CD8-positive, alpha-beta memory T cell (primary cell): ENCODE results near the gene THPO. TPM values are rescaled to one million over a fixed set of nuclear protein-coding genes. Genes with fewer than 3 reads are reported as not detected.
A peak's percentile ranks its signal among the peaks of the same experiment; 100 is the strongest.

ENCODE experiments used
- CTCF ChIA-PET: fragments of 350-600 bp; sonication (Branson Sonifier 250); formaldehyde crosslinking; loops from one replicate; lab custom pipeline; 2021; ENCODE audit warnings: antibody characterized with exemption; lab: Charles Lee
- POLR2A ChIA-PET: fragments of 350-600 bp; sonication (Branson Sonifier 250); formaldehyde crosslinking; loops from one replicate; lab custom pipeline; 2021; ENCODE audit warnings: antibody characterized with exemption; lab: Charles Lee
- DNase-seq, 5 donors: peaks; one replicate each; pipeline versions ENCODE4 v3.0.0 to v3.0.0-alpha.2; 2020 to 2022; ENCODE audit warnings: mixed read lengths in 1 of 5
- H3K27ac ChIP-seq: one replicate; pipeline ENCODE4 v1.7.0; 2013; ENCODE audit warnings: low read depth, mild to moderate bottlenecking, low read length, moderate library complexity
- H3K27me3 ChIP-seq: 2 replicates; pipeline ENCODE4 v1.7.0; 2013; ENCODE audit warnings: low read length, mild to moderate bottlenecking; ENCODE audit not compliant: insufficient read depth, poor library complexity, severe bottlenecking
- H3K36me3 ChIP-seq: 2 replicates; pipeline ENCODE4 v1.7.0; 2013; ENCODE audit warnings: mild to moderate bottlenecking, low read length, moderate library complexity; ENCODE audit not compliant: insufficient read depth
- H3K4me1 ChIP-seq: 2 replicates; pipeline ENCODE4 v1.7.0; 2013; ENCODE audit warnings: mild to moderate bottlenecking, low read length, moderate library complexity; ENCODE audit not compliant: insufficient read depth
- H3K4me3 ChIP-seq: 2 replicates; pipeline ENCODE4 v1.7.0; 2013; ENCODE audit warnings: mild to moderate bottlenecking, low read length
- H3K9me3 ChIP-seq: 2 replicates; pipeline ENCODE4 v1.7.0; 2013; ENCODE audit warnings: mild to moderate bottlenecking, low read length
- H3K27ac Mint-ChIP-seq, 8 donors: one replicate each; pipeline ENCODE4 v1.8.0; 2020 to 2021; ENCODE audit warnings: mixed read lengths in 8 of 8, mild to moderate bottlenecking in 6 of 8, inconsistent platforms in 3 of 8, moderate library complexity in 3 of 8
- H3K27me3 Mint-ChIP-seq, 2 donors: one replicate each; pipeline ENCODE4 v1.8.0; 2020 to 2021; ENCODE audit warnings: mixed read lengths in 2 of 2, mild to moderate bottlenecking in 1 of 2, moderate library complexity in 1 of 2
- H3K36me3 Mint-ChIP-seq, 3 donors: one replicate each; pipeline ENCODE4 v1.8.0; 2020 to 2021; ENCODE audit warnings: mixed read lengths in 3 of 3, inconsistent platforms in 1 of 3, mild to moderate bottlenecking in 1 of 3
- H3K4me1 Mint-ChIP-seq, 3 donors: one replicate each; pipeline ENCODE4 v1.8.0; 2020 to 2021; ENCODE audit warnings: mixed read lengths in 3 of 3, inconsistent platforms in 1 of 3, mild to moderate bottlenecking in 1 of 3
- H3K4me3 Mint-ChIP-seq, 7 donors: one replicate each; pipeline ENCODE4 v1.8.0; 2020 to 2021; ENCODE audit warnings: mixed read lengths in 7 of 7, mild to moderate bottlenecking in 6 of 7, moderate library complexity in 4 of 7, inconsistent platforms in 2 of 7
- H3K9me3 Mint-ChIP-seq, 5 donors: one replicate each; pipeline ENCODE4 v1.8.0; 2020 to 2022; ENCODE audit warnings: mixed read lengths in 5 of 5, mild to moderate bottlenecking in 3 of 5, moderate library complexity in 2 of 5, inconsistent platforms in 1 of 5
- polyA plus RNA-seq: library from polyadenylated mRNA; unstranded; fragments of 300-500 nt; fragmentation: Illumina TruSeq; gene quantifications from one replicate; pipeline ENCODE4 v1.2.3, GENCODE V29; 2021
- total RNA-seq, 2 experiments: library from RNA; stranded (reverse); gene quantifications; one replicate each; pipeline ENCODE4 v1.2.3, GENCODE V29; 2021

The THPO gene
- total RNA-seq, result not detected
- polyA plus RNA-seq, result not detected

DNA sequence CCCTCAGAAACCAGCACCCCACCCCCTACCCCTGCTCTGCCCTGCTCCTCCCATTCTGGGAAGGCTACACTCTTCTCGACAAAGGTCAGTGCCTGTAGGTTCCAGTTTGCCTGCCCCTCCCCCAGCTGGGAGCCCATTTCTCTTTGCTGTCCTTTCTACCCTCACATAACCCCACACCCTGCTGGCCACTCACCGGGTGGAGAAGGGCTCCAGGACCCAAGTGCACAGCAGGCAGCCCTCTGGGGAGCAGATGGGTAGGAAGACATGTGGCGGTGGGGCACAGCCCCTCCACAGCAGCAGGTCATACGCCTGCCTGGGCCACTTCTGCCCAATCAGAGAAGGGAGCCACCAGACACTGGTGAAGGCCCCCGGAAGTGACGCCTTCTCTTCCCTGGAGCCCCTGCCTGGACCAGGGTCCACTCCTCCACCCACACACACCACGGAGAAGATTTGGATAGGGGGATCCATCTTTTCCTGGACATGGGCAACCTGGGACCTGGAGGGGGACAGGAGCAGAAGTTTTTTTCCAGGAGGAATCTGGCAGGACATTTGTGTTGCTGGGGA is at the start of gene THPO:
Gene THPO, minus strand, starts transcription at position 326 of the 564 bp plus-strand sequence. CDS start 1,948 bp downstream, outside the sequence.
- POLR2A ChIA-PET, result no interaction called here
- CTCF ChIA-PET, result interaction anchor here (0.5 to 1.5 kb wide), 2 partner anchors 24 to 95 kb away, joined by 3 to 4 read pairs; no protein-coding TSS in a partner anchor
- Mint-ChIP-seq H3K27me3 (peaks cover 40 to 68% of the 10 kb centered on the region in 2 donors), H3K27ac (no peak within 1 kb of the TSS), H3K4me3 (peak within 1 kb of the TSS; percentile 68 to 88 (median 71)), H3K9me3 (no peaks in the 10 kb centered on the region), H3K4me1 (peaks cover 5 to 21% (median 9%) of the 10 kb centered on the region in 3 donors), H3K36me3 (peaks cover 0 to 2% (median 0%) of the 10 kb centered on the region in 3 donors)
- no peak for DNase-seq
- H3K27ac ChIP-seq, result no peak within 1 kb of the TSS
- H3K9me3 ChIP-seq, result no peaks in the 10 kb centered on the region
- H3K4me3 ChIP-seq, result no peak within 1 kb of the TSS
- H3K27me3 ChIP-seq, result peaks cover 33% of the 10 kb centered on the region
- no peaks in the 10 kb centered on the region for H3K36me3 ChIP-seq
- H3K4me1 ChIP-seq, result peaks cover 10% of the 10 kb centered on the region

DNA sequence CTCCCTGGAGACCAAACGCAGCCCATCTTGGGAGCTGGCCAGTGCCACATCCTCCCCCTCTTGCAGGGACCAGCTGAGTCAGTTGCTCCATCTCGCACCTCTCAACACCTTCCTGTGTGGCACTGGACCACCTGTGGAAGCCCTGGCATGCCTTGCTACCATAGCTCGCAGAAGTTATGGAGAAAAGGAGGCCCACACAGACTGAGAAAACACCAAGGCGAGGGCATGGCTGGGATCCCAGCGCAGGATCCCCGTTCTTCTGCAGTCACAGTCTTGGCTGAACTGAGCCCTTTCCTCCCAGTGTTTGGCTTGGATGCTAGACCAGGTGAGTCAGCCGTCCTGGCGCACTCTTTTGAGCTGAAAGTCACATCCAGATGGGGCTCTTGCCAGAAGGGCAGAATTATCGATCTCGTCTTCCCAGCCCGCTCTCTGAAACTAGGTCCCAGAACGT is 48.7 kb upstream of the THPO start:
- CTCF ChIA-PET, result no interaction called here
- H3K4me3 Mint-ChIP-seq, result no peak overlapping the region

DNA sequence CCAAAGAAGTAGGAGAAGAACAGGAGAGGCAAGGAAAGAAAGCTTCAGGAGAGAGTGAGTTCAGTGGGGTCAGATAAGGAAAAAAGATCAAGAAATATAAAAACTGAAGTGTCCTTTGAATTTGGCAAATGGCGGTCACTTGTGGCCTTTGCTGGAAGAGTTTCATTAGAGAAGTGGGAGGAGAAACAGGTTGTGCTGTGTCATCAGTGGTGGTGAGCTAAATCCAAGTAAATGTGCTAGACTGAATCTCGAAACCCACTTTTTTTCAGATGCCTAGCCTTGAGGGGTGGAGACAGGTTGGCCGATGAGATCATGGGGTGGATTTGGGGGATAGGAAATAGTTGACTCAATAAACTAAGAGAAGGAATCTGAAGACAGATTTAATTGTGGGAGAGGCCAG is 45.6 kb upstream of the THPO start:
- H3K27me3 ChIP-seq, result no peaks in the 10 kb centered on the region
- POLR2A ChIA-PET, result no interaction called here
- H3K36me3 ChIP-seq, result no peaks in the 10 kb centered on the region
- Mint-ChIP-seq H3K9me3 (no peaks in the 10 kb centered on the region), H3K4me3 (no peak overlapping the region), H3K4me1 (no peaks in the 10 kb centered on the region), H3K27me3 (peaks cover 14 to 20% of the 10 kb centered on the region in 2 donors), H3K36me3 (peaks cover 0 to 4% (median 0%) of the 10 kb centered on the region in 3 donors), H3K27ac (peak overlapping the region in 1 of 8 donors; percentile 7)
- H3K4me1 ChIP-seq, result no peaks in the 10 kb centered on the region
- H3K4me3 ChIP-seq, result no peak overlapping the region
- no peak for DNase-seq
- CTCF ChIA-PET, result interaction anchor here (1.0 to 1.5 kb wide), 2 partner anchors 90 to 116 kb away, joined by 3 to 4 read pairs; no protein-coding TSS in a partner anchor
- H3K27ac ChIP-seq, result no peak overlapping the region
- no peaks in the 10 kb centered on the region for H3K9me3 ChIP-seq

More for the DNA sequence above, 48.7 kb upstream of the THPO start:
- Mint-ChIP-seq H3K9me3 (peaks cover 0 to 4% (median 0%) of the 10 kb centered on the region in 5 donors), H3K4me1 (no peaks in the 10 kb centered on the region), H3K27ac (no peak overlapping the region), H3K27me3 (peaks cover 16 to 20% of the 10 kb centered on the region in 2 donors), H3K36me3 (peaks cover 0 to 4% (median 0%) of the 10 kb centered on the region in 3 donors)
- H3K4me1 ChIP-seq, result no peaks in the 10 kb centered on the region
- H3K4me3 ChIP-seq, result no peak overlapping the region
- no peaks in the 10 kb centered on the region for H3K36me3 ChIP-seq
- POLR2A ChIA-PET, result no interaction called here
- no peaks in the 10 kb centered on the region for H3K27me3 ChIP-seq
- no peak for DNase-seq
- H3K27ac ChIP-seq, result no peak overlapping the region
- H3K9me3 ChIP-seq, result no peaks in the 10 kb centered on the region

DNA sequence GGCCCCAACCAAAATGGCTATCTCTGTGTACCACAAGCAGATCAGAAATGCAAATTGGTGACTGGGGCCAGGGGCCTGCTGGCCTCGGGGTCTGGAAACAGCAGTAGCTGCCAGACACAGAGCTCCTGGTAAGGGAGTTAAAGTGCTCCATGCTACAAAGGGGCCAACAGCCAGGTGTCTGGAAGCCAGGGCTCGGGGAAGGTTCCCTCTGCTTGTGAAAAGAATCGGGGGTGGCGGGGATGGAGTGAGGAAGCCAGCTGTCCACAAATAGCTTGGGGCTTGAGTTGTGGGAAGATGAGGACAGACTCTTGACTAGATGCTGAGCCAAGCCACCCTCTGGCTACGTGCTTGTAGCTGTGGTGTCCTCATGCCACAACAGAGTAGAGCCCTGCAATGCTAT is 41.2 kb upstream of the THPO start:
- no peak overlapping the region for H3K27ac Mint-ChIP-seq
- H3K36me3 Mint-ChIP-seq, result peaks cover 0 to 2% (median 0%) of the 10 kb centered on the region in 3 donors
- no peaks in the 10 kb centered on the region for H3K36me3 ChIP-seq
- no peaks in the 10 kb centered on the region for H3K9me3 Mint-ChIP-seq
- DNase-seq, result no peak
- H3K4me3 Mint-ChIP-seq, result no peak overlapping the region
- ChIA-PET POLR2A (no interaction called here), CTCF (interaction anchor here (1.7 to 2.6 kb wide), 2 partner anchors 47 to 94 kb away, joined by 5 to 18 read pairs; no protein-coding TSS in a partner anchor)
- peaks cover 0 to 2% (median 0%) of the 10 kb centered on the region in 3 donors for H3K4me1 Mint-ChIP-seq
- no peaks in the 10 kb centered on the region for H3K9me3 ChIP-seq
- H3K27me3 Mint-ChIP-seq, result peaks cover 9 to 12% of the 10 kb centered on the region in 2 donors
- no peak overlapping the region for H3K4me3 ChIP-seq
- no peaks in the 10 kb centered on the region for H3K27me3 ChIP-seq
- no peak overlapping the region for H3K27ac ChIP-seq
- no peaks in the 10 kb centered on the region for H3K4me1 ChIP-seq

DNA sequence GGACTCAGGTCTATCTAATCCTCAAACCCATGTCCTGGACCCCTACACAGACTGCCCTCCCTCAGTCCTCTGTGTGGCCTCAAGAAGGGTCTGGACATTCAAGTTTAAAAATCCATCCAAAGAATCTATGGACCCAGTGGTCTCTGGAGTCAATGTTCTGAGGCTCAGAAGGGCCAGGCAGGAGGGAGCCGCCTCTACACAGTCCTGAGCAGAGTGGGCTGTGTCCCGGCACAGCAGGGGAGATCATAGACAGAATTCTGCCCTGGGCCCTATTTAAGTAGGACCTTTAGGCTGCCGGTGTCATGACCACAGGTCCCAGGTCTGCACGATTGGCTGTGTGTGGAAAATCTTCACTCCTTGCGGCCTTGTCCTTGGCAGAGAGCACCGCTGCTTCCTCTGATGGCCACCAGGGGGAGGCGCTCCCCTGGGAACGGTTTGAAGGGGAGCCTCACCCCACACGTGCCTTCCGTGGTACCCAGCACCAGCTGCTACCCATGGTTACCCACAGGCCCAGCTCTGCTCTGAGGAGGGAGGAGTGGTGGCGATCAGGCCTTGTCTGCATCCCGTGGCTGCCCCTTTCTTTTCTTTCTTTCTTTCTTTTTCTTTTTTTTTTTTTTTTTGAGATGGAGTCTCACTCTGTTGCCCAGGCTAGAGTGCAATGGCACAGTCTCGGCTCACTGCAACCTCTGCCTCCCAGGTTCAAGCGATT is 39.8 kb upstream of the THPO start:
- peaks cover 2 to 5% of the 10 kb centered on the region in 2 donors for H3K27me3 Mint-ChIP-seq
- H3K4me1 ChIP-seq, result no peaks in the 10 kb centered on the region
- H3K36me3 ChIP-seq, result no peaks in the 10 kb centered on the region
- CTCF ChIA-PET, result interaction anchor here (1.0 to 2.6 kb wide), 2 partner anchors 95 to 123 kb away, joined by 3 to 18 read pairs; no protein-coding TSS in a partner anchor
- POLR2A ChIA-PET, result no interaction called here
- peaks cover 0 to 2% (median 0%) of the 10 kb centered on the region in 3 donors for H3K4me1 Mint-ChIP-seq
- no peaks in the 10 kb centered on the region for H3K9me3 ChIP-seq
- no peak overlapping the region for H3K27ac Mint-ChIP-seq
- H3K9me3 Mint-ChIP-seq, result no peaks in the 10 kb centered on the region
- H3K4me3 Mint-ChIP-seq, result no peak overlapping the region
- no peak overlapping the region for H3K4me3 ChIP-seq
- no peak overlapping the region for H3K27ac ChIP-seq
- peak; percentile 42 to 68 (median 44) for DNase-seq
- no peaks in the 10 kb centered on the region for H3K36me3 Mint-ChIP-seq
- H3K27me3 ChIP-seq, result no peaks in the 10 kb centered on the region

DNA sequence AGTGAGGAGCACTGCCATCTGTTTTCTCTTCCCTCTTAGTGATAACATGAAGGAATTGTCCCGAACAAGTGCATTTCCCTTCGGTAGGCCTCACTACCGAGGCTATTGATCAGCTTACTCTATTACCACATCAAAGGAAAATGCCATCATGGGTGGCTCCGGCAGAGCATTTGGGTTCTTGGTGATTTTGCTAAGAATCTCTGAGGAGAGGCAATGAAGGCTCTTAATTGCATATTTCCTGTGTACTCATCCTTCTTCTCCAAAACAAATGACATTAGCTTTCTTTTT is 37.1 kb upstream of the THPO start:
- Histone ChIP-seq H3K9me3 (no peaks in the 10 kb centered on the region), H3K27ac (no peak overlapping the region), H3K27me3 (no peaks in the 10 kb centered on the region), H3K36me3 (no peaks in the 10 kb centered on the region), H3K4me1 (no peaks in the 10 kb centered on the region), H3K4me3 (no peak overlapping the region)
- DNase-seq, result no peak
- Mint-ChIP-seq H3K4me1 (peaks cover 0 to 2% (median 0%) of the 10 kb centered on the region in 3 donors), H3K36me3 (no peaks in the 10 kb centered on the region), H3K4me3 (no peak overlapping the region), H3K27me3 (peaks cover 5% of the 10 kb centered on the region in 2 donors), H3K9me3 (no peaks in the 10 kb centered on the region), H3K27ac (no peak overlapping the region)
- POLR2A ChIA-PET, result no interaction called here
- CTCF ChIA-PET, result no interaction called here

DNA sequence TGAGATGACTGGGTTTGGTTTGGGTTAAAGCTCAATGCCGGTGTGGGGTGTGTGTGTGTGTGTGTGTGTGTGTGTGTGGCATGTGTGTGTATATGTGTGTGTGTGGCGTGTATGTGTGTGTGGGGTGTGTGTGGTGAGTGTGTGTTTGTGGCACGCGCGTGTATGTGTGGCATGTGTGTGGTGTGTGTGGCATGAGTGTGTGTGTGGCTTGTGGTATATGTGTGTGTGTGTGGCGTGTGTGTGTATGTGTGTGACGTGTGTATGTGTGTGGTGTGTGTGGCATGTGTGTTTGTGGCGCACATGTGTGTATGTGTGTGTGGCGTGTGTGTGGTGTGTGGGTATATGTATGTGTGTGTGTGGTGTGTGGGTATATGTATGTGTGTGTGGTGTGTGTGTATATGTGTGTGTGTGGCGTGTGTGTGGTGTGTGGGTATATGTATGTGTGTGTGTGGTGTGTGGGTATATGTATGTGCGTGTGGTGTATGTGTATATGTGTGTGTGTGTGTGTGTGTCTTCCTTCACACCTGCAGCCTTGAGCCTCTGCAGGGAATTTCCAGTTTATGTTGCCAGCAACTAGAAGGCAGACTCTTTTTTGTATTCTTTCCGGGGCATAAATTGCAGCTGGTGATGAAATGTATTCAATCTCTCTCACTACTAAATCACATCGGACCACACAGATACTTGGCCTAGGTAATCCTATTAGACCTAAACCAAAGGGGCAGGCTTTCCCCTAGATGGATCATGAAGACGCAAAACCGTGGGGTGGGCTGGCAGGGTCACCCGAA is 36.6 kb upstream of the THPO start:
- Histone ChIP-seq H3K9me3 (no peaks in the 10 kb centered on the region), H3K4me3 (no peak overlapping the region), H3K27ac (no peak overlapping the region), H3K27me3 (no peaks in the 10 kb centered on the region), H3K4me1 (no peaks in the 10 kb centered on the region), H3K36me3 (no peaks in the 10 kb centered on the region)
- no peak overlapping the region for H3K4me3 Mint-ChIP-seq
- H3K27me3 Mint-ChIP-seq, result peaks cover 5% of the 10 kb centered on the region in 2 donors
- POLR2A ChIA-PET, result no interaction called here
- CTCF ChIA-PET, result no interaction called here
- DNase-seq, result no peak
- peaks cover 0 to 2% (median 0%) of the 10 kb centered on the region in 3 donors for H3K4me1 Mint-ChIP-seq
- no peak overlapping the region for H3K27ac Mint-ChIP-seq
- no peaks in the 10 kb centered on the region for H3K9me3 Mint-ChIP-seq
- no peaks in the 10 kb centered on the region for H3K36me3 Mint-ChIP-seq
